ENCODE measurements around the gene PCDHGA7. TPM values are rescaled to one million over a fixed set of nuclear protein-coding genes. Genes with fewer than 3 reads are reported as not detected.
A peak's percentile ranks its signal among the peaks of the same experiment; 100 is the strongest.
"Not testable (repeated sequence)": the region's sequence is repeated elsewhere in the genome, so short reads cannot be mapped to it uniquely, and the experiment has no call there.

Gene PCDHGA7
- total RNA-seq, 2 donors from 2014 or later = 0.12 TPM; not detected in 1

DNA sequence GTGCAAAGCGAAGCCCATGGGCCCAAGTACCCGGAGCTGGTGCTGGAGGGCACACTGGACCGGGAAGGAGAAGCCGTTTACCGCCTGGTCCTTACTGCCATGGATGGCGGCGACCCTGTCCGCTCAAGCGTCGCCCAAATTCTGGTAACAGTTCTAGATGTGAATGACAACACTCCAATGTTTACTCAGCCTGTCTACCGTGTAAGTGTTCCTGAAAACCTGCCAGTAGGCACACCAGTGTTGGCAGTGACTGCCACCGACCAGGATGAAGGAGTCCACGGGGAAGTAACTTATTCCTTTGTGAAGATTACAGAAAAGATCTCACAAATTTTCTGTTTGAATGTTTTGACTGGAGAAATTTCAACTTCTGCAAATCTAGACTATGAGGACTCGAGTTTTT, 7.9 kb upstream of the PCDHGA7 start:
- H3K27me3 Mint-ChIP-seq (ENCODE audit: low read depth) = peaks cover 74% of the 10 kb centered on the region
- H3K4me1 Mint-ChIP-seq (ENCODE audit: low read depth) = peaks cover 9% of the 10 kb centered on the region
- H3K27ac Mint-ChIP-seq = no peak overlapping the region
- peaks cover 7 to 11% of the 10 kb centered on the region in 2 donors for H3K9me3 Mint-ChIP-seq
- peaks cover 13 to 29% of the 10 kb centered on the region in 2 donors for H3K36me3 Mint-ChIP-seq (ENCODE audit: insufficient read depth in 2 of 2)
- no peak for DNase-seq
- no peak overlapping the region for H3K4me3 Mint-ChIP-seq
- no peak for ATAC-seq (replicated peaks in 1 of 2)

DNA sequence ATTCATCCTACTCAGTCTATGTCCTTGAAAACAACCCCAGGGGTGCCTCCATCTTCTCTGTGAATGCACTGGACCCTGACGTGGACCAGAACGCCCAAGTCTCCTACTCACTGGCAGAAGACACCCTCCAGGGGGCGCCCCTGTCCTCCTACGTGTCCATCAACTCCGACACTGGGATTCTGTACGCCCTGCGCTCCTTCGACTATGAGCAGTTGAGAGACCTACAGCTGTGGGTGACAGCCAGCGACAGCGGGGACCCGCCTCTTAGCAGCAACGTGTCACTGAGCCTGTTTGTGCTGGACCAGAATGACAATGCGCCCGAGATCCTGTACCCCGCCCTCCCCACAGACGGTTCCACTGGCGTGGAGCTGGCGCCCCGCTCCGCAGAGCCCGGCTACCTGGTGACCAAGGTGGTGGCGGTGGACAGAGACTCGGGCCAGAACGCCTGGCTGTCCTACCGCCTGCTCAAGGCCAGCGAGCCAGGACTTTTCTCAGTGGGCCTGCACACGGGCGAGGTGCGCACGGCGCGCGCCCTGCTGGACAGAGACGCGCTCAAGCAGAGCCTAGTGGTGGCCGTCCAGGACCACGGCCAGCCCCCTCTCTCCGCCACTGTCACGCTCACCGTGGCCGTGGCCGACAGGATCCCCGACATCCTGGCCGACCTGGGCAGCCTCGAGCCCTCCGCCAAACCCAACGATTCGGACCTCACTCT, 6.9 kb upstream of the PCDHGA7 start:
- not testable (repeated sequence) for DNase-seq; H3K4me3 Mint-ChIP-seq; H3K27ac Mint-ChIP-seq; ATAC-seq (replicated peaks in 1 of 2); H3K4me1 Mint-ChIP-seq (ENCODE audit: low read depth)
- H3K9me3 Mint-ChIP-seq = peaks cover 7 to 11% of the 10 kb centered on the region in 2 donors
- peaks cover 13 to 29% of the 10 kb centered on the region in 2 donors for H3K36me3 Mint-ChIP-seq (ENCODE audit: insufficient read depth in 2 of 2)
- peaks cover 69% of the 10 kb centered on the region for H3K27me3 Mint-ChIP-seq (ENCODE audit: low read depth)

DNA sequence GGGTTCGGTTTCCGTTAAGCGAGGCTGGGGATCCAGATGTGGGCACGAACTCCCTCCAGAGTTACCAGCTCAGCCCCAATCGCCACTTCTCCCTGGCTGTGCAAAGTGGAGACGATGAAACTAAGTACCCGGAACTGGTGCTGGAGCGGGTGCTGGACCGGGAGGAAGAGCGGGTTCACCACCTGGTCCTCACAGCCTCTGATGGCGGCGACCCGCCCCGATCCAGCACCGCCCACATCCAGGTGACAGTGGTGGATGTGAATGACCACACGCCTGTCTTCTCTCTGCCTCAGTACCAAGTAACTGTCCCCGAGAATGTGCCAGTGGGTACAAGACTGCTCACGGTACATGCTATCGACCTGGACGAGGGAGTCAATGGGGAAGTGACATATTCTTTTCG, 803 bp downstream of the PCDHGA7 start:
- no peak overlapping the region for H3K27ac Mint-ChIP-seq
- peaks cover 5 to 12% of the 10 kb centered on the region in 2 donors for H3K9me3 Mint-ChIP-seq
- peaks cover 79% of the 10 kb centered on the region for H3K27me3 Mint-ChIP-seq (ENCODE audit: low read depth)

DNA sequence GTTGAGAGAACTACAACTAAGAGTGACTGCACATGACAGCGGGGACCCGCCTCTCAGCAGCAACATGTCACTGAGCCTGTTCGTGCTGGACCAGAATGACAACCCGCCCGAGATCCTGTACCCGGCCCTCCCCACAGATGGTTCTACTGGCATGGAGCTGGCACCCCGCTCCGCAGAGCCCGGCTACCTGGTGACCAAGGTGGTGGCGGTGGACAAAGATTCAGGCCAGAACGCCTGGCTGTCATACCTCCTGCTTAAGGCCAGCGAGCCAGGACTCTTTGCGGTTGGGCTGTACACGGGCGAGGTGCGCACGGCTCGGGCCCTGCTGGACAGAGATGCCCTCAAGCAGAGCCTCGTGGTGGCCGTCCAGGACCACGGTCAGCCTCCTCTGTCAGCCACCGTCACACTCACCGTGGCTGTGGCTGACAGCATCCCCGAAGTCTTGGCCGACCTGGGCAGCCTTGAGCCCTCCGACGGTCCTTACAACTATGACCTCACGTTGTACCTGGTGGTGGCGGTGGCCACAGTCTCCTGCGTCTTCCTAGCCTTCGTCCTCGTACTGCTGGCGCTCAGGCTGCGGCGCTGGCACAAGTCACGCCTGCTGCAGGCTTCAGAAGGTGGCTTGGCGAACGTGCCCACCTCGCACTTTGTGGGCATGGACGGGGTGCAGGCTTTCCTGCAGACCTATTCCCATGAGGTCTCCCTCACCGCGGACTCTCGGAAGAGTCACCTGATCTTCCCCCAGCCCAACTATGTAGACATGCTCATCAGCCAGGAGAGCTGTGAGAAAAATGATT, 2.1 kb downstream of the PCDHGA7 start:
- H3K9me3 Mint-ChIP-seq = peaks cover 11 to 14% of the 10 kb centered on the region in 2 donors
- DNase-seq (no peak), ATAC-seq (replicated peaks in 1 of 2) (no peak)
- H3K27ac Mint-ChIP-seq = no peak overlapping the region
- H3K4me3 Mint-ChIP-seq = no peak overlapping the region
- H3K27me3 Mint-ChIP-seq (ENCODE audit: low read depth) = peaks cover 82% of the 10 kb centered on the region
- H3K36me3 Mint-ChIP-seq (ENCODE audit: insufficient read depth in 2 of 2) = peaks cover 15 to 40% of the 10 kb centered on the region in 2 donors
- H3K4me1 Mint-ChIP-seq (ENCODE audit: low read depth) = peaks cover 9% of the 10 kb centered on the region

More for the DNA sequence above, 803 bp downstream of the PCDHGA7 start:
- ATAC-seq (replicated peaks in 1 of 2) (no peak), DNase-seq (no peak)
- Mint-ChIP-seq H3K36me3 (ENCODE audit: insufficient read depth in 2 of 2) (peaks cover 13 to 28% of the 10 kb centered on the region in 2 donors), H3K4me3 (peak overlapping the region in 1 of 2 donors; percentile 75), H3K4me1 (ENCODE audit: low read depth) (peaks cover 9% of the 10 kb centered on the region)

DNA sequence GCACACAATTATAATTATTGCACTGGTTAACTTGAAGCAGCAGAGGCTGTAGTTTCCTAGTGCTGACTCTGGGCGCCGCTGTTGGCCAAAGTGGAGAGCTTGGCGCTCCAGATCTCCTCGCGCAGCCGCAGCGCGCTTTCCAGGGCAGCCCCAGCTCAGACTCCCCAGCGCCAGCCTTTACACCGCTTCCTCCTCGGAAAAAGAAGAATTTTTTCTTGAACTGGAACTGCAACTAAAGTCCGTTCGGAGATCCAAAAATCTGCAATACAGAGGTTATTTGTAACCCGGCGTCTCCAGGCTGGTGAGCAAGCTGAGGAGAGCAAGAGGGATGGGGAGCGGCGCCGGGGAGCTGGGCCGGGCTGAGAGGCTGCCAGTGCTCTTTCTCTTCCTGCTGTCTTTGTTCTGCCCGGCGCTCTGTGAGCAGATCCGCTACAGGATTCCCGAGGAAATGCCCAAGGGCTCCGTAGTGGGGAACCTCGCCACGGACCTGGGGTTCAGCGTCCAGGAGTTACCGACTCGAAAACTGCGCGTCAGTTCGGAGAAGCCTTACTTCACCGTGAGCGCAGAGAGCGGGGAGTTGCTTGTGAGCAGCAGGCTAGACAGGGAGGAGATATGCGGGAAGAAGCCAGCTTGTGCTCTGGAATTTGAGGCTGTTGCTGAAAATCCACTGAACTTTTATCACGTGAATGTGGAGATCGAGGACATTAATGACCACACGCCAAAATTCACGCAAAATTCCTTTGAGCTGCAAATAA, 5.2 kb downstream of the PCDHGA7 start, which contains the start of gene PCDHGB4:
TSS of gene PCDHGB4 (plus strand) at position 142 of the 755 bp plus-strand sequence. CDS start at position 329, 187 bp downstream.
- peaks cover 24 to 45% of the 10 kb centered on the region in 2 donors for H3K36me3 Mint-ChIP-seq (ENCODE audit: insufficient read depth in 2 of 2)
- peak within 1 kb of the TSS; percentile 43 to 51 for H3K4me3 Mint-ChIP-seq
- ATAC-seq (replicated peaks in 1 of 2) (peak; percentile 41 to 65), DNase-seq (peak in 1 of 2 donors; percentile 30)
- not testable (repeated sequence) for H3K4me1 Mint-ChIP-seq (ENCODE audit: low read depth); H3K27ac Mint-ChIP-seq
- peaks cover 16 to 20% of the 10 kb centered on the region in 2 donors for H3K9me3 Mint-ChIP-seq
- peaks cover 87% of the 10 kb centered on the region for H3K27me3 Mint-ChIP-seq (ENCODE audit: low read depth)

DNA sequence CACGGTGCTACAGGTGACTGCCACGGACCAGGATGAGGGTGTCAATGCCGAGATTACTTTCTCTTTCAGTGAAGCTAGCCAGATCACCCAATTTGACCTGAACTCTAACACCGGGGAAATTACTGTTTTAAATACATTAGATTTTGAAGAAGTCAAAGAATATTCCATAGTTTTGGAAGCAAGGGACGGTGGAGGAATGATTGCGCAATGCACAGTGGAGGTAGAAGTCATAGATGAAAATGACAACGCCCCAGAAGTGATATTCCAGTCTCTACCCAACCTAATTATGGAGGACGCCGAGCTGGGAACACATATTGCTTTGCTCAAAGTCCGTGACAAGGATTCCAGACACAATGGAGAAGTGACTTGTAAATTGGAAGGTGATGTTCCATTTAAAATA, 6.1 kb downstream of the PCDHGA7 start:
- H3K4me3 Mint-ChIP-seq = no peak overlapping the region
- peaks cover 14 to 20% of the 10 kb centered on the region in 2 donors for H3K9me3 Mint-ChIP-seq

DNA sequence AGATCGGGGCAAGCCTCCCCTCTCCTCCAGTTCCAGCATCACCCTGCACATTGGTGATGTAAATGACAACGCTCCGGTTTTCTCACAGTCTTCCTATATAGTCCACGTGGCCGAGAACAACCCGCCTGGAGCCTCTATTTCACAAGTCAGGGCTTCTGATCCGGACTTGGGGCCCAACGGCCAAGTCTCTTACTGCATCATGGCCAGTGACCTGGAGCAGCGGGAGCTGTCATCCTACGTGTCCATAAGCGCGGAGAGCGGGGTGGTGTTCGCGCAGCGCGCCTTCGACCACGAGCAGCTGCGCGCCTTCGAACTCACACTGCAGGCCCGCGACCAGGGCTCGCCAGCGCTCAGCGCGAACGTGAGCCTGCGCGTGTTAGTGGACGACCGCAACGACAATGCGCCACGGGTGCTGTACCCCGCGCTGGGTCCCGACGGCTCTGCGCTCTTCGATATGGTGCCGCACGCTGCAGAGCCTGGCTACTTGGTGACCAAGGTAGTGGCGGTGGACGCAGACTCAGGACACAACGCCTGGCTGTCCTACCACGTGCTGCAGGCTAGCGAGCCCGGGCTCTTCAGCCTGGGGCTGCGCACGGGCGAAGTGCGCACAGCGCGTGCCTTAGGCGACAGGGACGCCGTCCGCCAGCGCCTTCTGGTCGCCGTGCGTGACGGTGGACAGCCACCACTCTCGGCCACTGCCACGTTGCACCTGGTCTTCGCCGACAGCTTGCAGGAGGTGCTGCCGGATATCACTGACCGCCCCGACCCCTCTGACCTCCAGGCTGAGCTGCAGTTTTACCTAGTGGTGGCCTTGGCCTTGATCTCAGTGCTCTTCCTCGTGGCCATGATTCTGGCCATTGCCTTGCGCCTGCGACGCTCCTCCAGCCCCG, 6.9 kb downstream of the PCDHGA7 start:
- Mint-ChIP-seq H3K4me1 (ENCODE audit: low read depth) (peaks cover 6% of the 10 kb centered on the region), H3K36me3 (ENCODE audit: insufficient read depth in 2 of 2) (peaks cover 23 to 49% of the 10 kb centered on the region in 2 donors), H3K27me3 (ENCODE audit: low read depth) (peaks cover 85% of the 10 kb centered on the region), H3K4me3 (no peak overlapping the region), H3K9me3 (peaks cover 16 to 23% of the 10 kb centered on the region in 2 donors), H3K27ac (no peak overlapping the region)
- ATAC-seq (replicated peaks in 1 of 2) (no peak), DNase-seq (no peak)

More for the DNA sequence above, 6.1 kb downstream of the PCDHGA7 start:
- H3K27ac Mint-ChIP-seq = no peak overlapping the region
- DNase-seq (no peak), ATAC-seq (replicated peaks in 1 of 2) (no peak)
- H3K36me3 Mint-ChIP-seq (ENCODE audit: insufficient read depth in 2 of 2) = peaks cover 22 to 48% of the 10 kb centered on the region in 2 donors
- H3K4me1 Mint-ChIP-seq (ENCODE audit: low read depth) = peaks cover 6% of the 10 kb centered on the region
- H3K27me3 Mint-ChIP-seq (ENCODE audit: low read depth) = peaks cover 85% of the 10 kb centered on the region

DNA sequence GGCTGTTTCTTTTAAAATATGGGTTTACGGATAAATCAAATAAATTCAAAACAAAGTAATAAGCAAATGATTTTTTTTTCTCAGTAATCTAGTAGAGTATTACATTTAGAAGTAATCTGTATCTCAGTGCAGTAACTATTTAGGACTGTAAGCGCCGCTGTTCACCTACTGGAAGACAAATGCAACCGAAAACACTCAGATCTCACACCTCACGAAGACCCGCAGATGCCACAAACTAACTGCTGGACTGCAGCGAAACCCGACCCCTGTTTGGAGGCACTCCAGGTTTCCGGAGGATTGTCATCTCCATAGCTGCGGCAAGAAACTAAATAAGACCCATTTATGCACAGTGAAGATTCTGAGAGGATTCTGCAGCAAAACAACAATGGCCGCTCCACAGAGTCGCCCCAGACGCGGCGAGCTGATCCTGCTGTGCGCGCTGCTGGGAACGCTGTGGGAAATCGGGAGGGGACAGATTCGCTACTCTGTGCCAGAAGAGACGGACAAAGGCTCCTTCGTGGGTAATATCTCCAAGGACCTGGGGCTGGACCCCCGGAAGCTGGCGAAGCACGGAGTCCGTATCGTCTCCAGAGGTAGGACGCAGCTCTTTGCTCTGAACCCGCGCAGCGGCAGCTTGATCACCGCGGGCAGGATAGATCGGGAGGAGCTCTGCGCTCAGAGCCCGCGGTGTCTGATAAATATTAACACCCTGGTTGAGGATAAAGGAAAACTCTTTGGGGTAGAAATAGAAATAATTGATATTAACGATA, 10.1 kb downstream of the PCDHGA7 start, which contains the start of gene PCDHGA8:
TSS of gene PCDHGA8 (plus strand) at position 205 of the 770 bp plus-strand sequence. CDS start at position 386, 181 bp downstream.
- Mint-ChIP-seq H3K36me3 (ENCODE audit: insufficient read depth in 2 of 2) (peaks cover 16 to 46% of the 10 kb centered on the region in 2 donors), H3K4me3 (peak within 1 kb of the TSS in 1 of 2 donors; percentile 46), H3K27ac (no peak within 1 kb of the TSS), H3K4me1 (ENCODE audit: low read depth) (peaks cover 6% of the 10 kb centered on the region), H3K9me3 (peaks cover 16 to 17% of the 10 kb centered on the region in 2 donors), H3K27me3 (ENCODE audit: low read depth) (peaks cover 76% of the 10 kb centered on the region)
- DNase-seq (no peak), ATAC-seq (replicated peaks in 1 of 2) (no peak)

DNA sequence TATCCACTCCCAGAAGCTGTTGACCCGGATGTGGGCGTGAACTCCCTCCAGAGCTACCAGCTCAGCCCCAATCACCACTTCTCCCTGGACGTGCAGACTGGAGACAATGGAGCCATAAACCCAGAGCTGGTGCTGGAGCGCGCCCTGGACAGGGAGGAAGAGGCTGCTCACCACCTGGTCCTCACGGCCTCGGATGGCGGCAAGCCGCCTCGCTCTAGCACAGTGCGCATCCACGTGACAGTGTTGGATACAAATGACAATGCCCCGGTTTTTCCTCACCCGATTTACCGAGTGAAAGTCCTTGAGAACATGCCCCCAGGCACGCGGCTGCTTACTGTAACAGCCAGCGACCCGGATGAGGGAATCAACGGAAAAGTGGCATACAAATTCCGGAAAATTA, 10.7 kb downstream of the PCDHGA7 start:
- Mint-ChIP-seq H3K4me3 (no peak overlapping the region), H3K27me3 (ENCODE audit: low read depth) (peaks cover 74% of the 10 kb centered on the region), H3K4me1 (ENCODE audit: low read depth) (peaks cover 6% of the 10 kb centered on the region), H3K9me3 (peaks cover 16% of the 10 kb centered on the region in 2 donors), H3K36me3 (ENCODE audit: insufficient read depth in 2 of 2) (peaks cover 16 to 44% of the 10 kb centered on the region in 2 donors), H3K27ac (no peak overlapping the region)
- ATAC-seq (replicated peaks in 1 of 2) (no peak), DNase-seq (no peak)

DNA sequence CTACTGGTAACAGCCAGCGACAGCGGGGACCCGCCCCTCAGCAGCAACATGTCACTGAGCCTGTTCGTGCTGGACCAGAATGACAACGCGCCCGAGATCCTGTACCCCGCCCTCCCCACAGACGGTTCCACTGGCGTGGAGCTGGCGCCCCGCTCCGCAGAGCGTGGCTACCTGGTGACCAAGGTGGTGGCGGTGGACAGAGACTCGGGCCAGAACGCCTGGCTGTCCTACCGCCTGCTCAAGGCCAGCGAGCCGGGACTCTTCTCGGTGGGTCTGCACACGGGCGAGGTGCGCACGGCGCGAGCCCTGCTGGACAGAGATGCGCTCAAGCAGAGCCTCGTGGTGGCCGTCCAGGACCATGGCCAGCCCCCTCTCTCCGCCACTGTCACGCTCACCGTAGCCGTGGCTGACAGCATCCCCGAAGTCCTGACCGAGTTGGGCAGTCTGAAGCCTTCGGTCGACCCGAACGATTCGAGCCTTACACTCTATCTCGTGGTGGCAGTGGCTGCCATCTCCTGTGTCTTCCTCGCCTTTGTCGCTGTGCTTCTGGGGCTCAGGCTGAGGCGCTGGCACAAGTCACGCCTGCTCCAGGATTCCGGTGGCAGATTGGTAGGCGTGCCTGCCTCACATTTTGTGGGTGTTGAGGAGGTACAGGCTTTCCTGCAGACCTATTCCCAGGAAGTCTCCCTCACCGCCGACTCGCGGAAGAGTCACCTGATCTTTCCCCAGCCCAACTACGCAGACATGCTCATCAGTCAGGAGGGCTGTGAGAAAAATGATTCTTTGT, 12.1 kb downstream of the PCDHGA7 start:
- H3K27me3 Mint-ChIP-seq (ENCODE audit: low read depth) = peaks cover 73% of the 10 kb centered on the region
- not testable (repeated sequence) for DNase-seq; H3K4me1 Mint-ChIP-seq (ENCODE audit: low read depth); H3K4me3 Mint-ChIP-seq; ATAC-seq (replicated peaks in 1 of 2); H3K27ac Mint-ChIP-seq
- peaks cover 10 to 12% of the 10 kb centered on the region in 2 donors for H3K9me3 Mint-ChIP-seq
- H3K36me3 Mint-ChIP-seq (ENCODE audit: insufficient read depth in 2 of 2) = peaks cover 19 to 32% of the 10 kb centered on the region in 2 donors
